ENCODE measurements around the gene DIP2B.

DNA sequence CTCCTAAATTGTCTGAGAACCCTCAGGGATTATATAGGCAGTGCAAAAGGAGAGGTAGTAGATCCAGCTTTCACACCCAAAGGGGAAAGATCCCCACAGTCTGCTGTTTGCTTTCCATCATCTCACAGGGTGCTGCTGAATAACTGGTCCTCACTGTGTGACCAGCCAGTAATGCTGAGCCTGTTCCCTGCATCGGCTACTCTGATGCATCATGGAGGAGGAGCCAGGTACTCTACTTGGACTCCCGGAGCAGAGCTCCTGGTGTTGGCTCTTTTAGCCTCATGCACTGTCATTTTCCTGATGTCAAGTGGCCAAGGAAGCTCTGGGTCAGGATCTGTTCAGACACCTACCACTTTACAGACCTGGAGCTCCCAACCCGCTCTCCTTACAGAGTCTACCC lies 131.7 kb downstream of the DIP2B start:
- TF ChIP-seq, protein P1, sequence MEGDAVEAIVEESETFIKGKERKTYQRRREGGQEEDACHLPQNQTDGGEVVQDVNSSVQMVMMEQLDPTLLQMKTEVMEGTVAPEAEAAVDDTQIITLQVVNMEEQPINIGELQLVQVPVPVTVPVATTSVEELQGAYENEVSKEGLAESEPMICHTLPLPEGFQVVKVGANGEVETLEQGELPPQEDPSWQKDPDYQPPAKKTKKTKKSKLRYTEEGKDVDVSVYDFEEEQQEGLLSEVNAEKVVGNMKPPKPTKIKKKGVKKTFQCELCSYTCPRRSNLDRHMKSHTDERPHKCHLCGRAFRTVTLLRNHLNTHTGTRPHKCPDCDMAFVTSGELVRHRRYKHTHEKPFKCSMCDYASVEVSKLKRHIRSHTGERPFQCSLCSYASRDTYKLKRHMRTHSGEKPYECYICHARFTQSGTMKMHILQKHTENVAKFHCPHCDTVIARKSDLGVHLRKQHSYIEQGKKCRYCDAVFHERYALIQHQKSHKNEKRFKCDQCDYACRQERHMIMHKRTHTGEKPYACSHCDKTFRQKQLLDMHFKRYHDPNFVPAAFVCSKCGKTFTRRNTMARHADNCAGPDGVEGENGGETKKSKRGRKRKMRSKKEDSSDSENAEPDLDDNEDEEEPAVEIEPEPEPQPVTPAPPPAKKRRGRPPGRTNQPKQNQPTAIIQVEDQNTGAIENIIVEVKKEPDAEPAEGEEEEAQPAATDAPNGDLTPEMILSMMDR (IDR thresholded peaks at IDR 0.05; ENCODE audit: poor library complexity, severe bottlenecking): no peak
- TF ChIP-seq EP300 (conservative IDR thresholded peaks at IDR 0.05; ENCODE audit: poor library complexity, severe bottlenecking): no peak

Data from neural cell (in vitro differentiated cells).